HG03175 (cell line): ENCODE measurements around the gene BCOR.

Experiments
- ATAC-seq: cut with Tn5 transposase; IDR thresholded peaks from one replicate; pipeline ENCODE4 v1.9.1; 2021; ENCODE audit warnings: mild to moderate bottlenecking, moderate library complexity; ENCODE audit not compliant: unreplicated experiment

Gene BCOR

GRCh38 chrX:40007131-40007755, 90.5 kb downstream of the BCOR start:
- ATAC-seq: no peak

- ATAC-seq: no peak
These were observed 91.4 kb downstream of the BCOR start for GRCh38 chrX:40006106-40007017.

- ATAC-seq: no peak
These were observed 92.3 kb downstream of the BCOR start for GRCh38 chrX:40005292-40006011.

GRCh38 chrX:40004921-40005291, 92.9 kb downstream of the BCOR start:
- ATAC-seq: no peak

- no peak for ATAC-seq
These were observed 93.6 kb downstream of the BCOR start for GRCh38 chrX:40004246-40004535.

- ATAC-seq: no peak
These were observed 94.1 kb downstream of the BCOR start for GRCh38 chrX:40003428-40004245.

GRCh38 chrX:40003071-40003427, 94.7 kb downstream of the BCOR start:
- no peak for ATAC-seq
